Mucosa of rectum (tissue), 2 donors: ENCODE data around the gene ZBTB46.

Experiments
- H3K27ac ChIP-seq, 2 donors: one replicate each; pipeline ENCODE4 v1.7.0; 2013; ENCODE audit warnings: inconsistent platforms in 2 of 2, low read depth in 2 of 2, low read length in 2 of 2
- H3K27me3 ChIP-seq, 2 donors: one replicate each; pipeline ENCODE4 v1.7.0; 2013; ENCODE audit warnings: low read length in 2 of 2; ENCODE audit not compliant: control insufficient read depth in 2 of 2, insufficient read depth in 2 of 2
- H3K36me3 ChIP-seq, 2 donors: one replicate each; pipeline ENCODE4 v1.7.0; 2013; ENCODE audit warnings: low read length in 2 of 2; ENCODE audit not compliant: control insufficient read depth in 2 of 2, insufficient read depth in 2 of 2
- H3K4me1 ChIP-seq, 2 donors: one replicate each; pipeline ENCODE4 v1.7.0; 2013; ENCODE audit warnings: low read length in 2 of 2, mild to moderate bottlenecking in 1 of 2; ENCODE audit not compliant: control insufficient read depth in 2 of 2, insufficient read depth in 2 of 2
- H3K4me3 ChIP-seq, 2 donors: one replicate each; pipeline ENCODE4 v1.7.0; 2013; ENCODE audit warnings: low read length in 2 of 2
- H3K9ac ChIP-seq, 2 donors: one replicate each; pipeline ENCODE4 v1.7.0; 2013; ENCODE audit warnings: low read length in 2 of 2, low read depth in 1 of 2, mild to moderate bottlenecking in 1 of 2
- H3K9me3 ChIP-seq, 2 donors: one replicate each; pipeline ENCODE4 v1.7.0; 2013; ENCODE audit warnings: low read length in 2 of 2; ENCODE audit not compliant: control insufficient read depth in 2 of 2
- donor health status: healthy.
- donor health status: Normal muscosa, but diverticular disease.

Gene ZBTB46

DNA sequence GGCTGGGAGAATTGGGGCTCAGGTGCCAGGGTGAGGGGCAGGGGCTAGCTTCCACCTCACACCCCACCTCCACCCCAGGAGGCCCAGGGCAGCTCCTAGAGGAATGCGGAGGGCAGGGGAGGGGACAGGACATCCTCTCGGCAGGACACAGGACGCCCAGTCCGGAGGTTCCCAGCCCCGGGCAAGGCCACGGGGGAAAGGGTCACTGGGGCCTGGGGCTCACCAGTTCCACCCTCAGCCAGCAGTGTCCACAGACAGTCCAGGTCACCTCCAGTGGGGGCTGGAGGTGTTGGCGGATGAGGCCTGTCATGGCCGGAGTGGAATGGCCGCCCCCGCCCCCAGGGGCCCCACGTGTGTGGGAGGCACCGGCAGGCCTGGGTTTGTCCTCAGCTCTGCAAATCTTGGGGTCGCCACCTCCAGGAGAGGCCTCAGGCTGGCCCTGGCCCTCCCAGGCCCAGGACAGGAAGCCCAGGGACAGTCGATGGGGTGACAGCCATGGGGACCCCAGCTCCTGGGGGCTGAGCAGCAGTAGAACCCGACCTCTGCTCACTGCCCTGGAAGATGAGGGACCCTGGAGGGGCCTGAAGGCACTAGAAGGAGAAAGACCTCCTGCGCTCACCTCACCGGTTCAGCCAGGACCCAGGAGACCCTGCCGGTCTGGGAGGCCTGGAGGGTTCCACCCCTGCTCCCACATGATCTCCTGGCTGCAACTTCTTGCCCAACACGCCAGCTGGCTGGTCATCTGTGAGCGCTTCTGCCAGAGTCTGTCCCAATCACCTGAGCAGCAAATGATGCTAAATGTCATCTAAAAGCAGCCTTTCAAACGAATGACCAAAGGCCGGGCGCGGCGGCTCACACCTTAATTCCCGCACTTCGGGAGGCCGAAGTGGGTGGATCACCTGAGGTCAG is 17.2 kb upstream of the ZBTB46 start:
- H3K4me3 ChIP-seq: no peak overlapping the region
- H3K36me3 ChIP-seq: no peaks in the 10 kb centered on the region
- no peak overlapping the region for H3K27ac ChIP-seq
- H3K27me3 ChIP-seq: peaks cover 18 to 28% of the 10 kb centered on the region in 2 donors
- no peak overlapping the region for H3K9ac ChIP-seq
- no peaks in the 10 kb centered on the region for H3K9me3 ChIP-seq
- peaks cover 4 to 7% of the 10 kb centered on the region in 2 donors for H3K4me1 ChIP-seq

DNA sequence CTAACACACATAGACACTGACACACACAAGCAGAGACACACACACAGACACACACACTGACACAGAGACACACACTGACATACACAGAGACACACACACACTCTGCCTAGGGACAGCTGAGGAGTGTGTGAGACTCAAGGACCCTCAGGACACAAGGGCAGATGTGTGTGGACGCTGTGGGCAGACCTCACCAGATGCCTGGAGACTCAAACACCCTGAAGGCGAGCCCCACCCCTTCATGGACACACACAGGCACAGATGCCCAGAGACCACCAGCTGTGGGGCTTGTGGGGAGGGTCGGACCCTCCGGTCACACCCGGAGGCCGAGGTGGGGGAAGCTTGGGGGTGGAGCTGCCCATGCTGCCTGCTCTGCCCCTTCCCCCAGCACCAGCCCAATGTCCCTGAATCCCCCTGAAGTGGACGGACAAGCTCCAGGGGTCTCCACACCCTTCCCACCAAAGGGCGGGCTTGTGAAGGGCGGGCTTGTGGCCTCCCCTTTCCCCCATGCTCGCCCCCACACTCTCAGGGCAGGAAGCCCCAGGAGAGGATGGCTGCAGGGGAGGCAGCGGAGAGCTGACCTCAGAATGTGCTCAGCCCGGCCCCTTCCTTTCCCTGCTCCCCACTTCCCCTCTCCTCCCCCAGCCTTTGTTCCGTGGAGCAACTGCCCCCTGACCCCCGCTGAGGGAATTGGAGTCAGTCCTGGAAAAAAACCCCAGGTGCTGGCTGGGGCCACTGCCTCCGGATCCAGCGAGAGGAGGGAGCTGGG is 16.4 kb upstream of the ZBTB46 start:
- no peaks in the 10 kb centered on the region for H3K36me3 ChIP-seq
- peaks cover 4 to 7% of the 10 kb centered on the region in 2 donors for H3K4me1 ChIP-seq
- H3K27ac ChIP-seq: no peak overlapping the region
- no peak overlapping the region for H3K4me3 ChIP-seq
- H3K27me3 ChIP-seq: peaks cover 21 to 29% of the 10 kb centered on the region in 2 donors
- H3K9ac ChIP-seq: no peak overlapping the region
- no peaks in the 10 kb centered on the region for H3K9me3 ChIP-seq

DNA sequence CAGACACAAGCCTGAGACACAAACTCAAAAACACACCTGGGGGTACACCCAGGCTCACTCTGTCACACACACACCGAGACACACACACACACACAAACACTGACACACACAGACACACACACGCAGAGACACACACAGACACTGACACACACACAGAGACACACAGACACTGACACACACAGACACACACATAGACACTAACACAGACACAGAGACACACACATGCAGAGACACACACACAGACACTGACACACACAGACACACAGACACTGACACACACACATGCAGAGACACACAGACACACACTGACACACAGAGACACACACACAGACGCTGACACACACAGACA is 15.8 kb upstream of the ZBTB46 start:
- H3K27ac ChIP-seq: peak overlapping the region in 1 of 2 donors; percentile 2
- peaks cover 4 to 7% of the 10 kb centered on the region in 2 donors for H3K4me1 ChIP-seq
- H3K36me3 ChIP-seq: no peaks in the 10 kb centered on the region
- H3K27me3 ChIP-seq: peaks cover 21 to 29% of the 10 kb centered on the region in 2 donors
- H3K9ac ChIP-seq: no peak overlapping the region
- H3K4me3 ChIP-seq: no peak overlapping the region
- no peaks in the 10 kb centered on the region for H3K9me3 ChIP-seq

DNA sequence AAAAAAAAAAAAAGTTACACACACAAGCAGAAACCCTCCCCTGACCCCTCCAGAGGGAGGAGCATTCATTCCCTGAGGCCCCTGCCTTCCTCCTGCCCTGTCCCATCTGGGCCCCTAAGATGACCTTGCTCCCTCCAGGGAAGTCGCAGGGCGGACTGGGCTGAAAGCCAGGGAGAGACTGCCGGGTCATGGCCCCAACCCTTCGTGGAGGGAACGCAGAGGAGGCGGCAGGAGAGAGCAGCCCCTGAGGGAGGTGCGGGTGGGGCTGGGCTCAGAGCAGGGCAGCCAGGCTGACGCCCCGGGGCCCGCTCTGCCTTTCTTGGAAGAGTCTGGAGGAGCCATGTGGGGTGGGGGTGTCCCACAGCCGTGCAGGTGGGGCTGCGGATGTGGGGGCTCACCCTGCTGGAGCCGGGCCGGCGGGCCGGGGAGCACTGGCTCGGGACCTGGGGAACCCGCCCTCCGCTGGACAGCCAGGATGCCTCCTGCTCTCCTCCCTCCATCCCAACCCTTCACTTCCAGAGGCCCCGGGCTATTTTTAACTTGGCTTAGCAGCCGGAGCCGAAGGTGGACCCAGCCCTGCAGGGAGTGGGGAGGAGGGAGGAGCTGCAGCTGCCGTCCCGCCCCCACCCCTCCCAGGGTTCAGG is 15.2 kb upstream of the ZBTB46 start:
- Histone ChIP-seq H3K4me3 (no peak overlapping the region), H3K9me3 (no peaks in the 10 kb centered on the region), H3K36me3 (no peaks in the 10 kb centered on the region), H3K9ac (peak overlapping the region in 1 of 2 donors; percentile 51), H3K27me3 (peaks cover 21 to 29% of the 10 kb centered on the region in 2 donors), H3K27ac (peak overlapping the region in 1 of 2 donors; percentile 16), H3K4me1 (peaks cover 4 to 7% of the 10 kb centered on the region in 2 donors)

DNA sequence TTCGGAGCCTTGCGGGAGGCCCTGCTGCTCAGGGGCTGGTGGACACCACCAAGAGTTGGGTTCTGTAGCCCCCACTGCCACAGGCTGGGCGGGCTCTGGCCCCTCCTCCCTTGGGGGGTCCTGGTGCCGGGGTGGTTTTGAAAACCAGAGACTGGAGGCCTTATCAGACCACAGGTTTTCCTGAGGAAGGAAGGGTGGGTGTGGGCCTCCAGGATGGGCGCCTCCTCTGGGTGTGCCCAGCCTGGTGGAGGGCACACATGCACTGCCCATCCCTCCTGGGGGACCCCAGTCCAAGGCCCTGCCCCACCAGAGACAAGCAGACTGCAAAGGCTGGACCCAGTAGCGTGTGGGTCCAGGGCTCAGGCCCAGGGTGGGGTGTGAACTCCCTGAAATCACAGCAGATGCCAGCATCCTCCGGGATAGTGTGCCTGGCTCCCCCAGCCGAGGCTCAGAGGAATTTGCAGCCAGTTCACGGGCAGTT is 13.5 kb upstream of the ZBTB46 start:
- H3K4me3 ChIP-seq: no peak overlapping the region
- no peaks in the 10 kb centered on the region for H3K9me3 ChIP-seq
- no peaks in the 10 kb centered on the region for H3K36me3 ChIP-seq
- H3K27ac ChIP-seq: no peak overlapping the region
- peaks cover 21 to 29% of the 10 kb centered on the region in 2 donors for H3K27me3 ChIP-seq
- H3K9ac ChIP-seq: no peak overlapping the region
- H3K4me1 ChIP-seq: peaks cover 4 to 5% of the 10 kb centered on the region in 2 donors

DNA sequence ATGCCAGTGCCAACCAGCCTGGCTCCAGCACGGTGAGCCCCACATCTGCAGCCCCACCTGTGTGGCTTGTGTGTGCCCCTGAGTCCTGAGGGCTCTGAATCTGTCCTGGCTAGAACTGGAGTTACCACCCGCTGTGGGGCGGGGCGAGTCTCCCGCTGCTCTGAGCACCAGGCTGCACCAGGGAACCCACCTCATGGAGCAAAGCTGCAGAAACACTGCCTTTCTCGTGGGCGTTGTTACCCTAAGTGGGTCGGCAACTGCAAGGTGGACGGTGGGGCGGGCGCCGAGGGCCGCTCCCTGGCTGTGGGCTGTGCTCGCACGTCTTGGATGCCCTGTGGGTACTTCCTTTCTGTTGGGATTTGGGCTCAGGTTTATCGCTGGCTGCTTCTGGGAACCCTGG is 12.7 kb upstream of the ZBTB46 start:
- Histone ChIP-seq H3K36me3 (no peaks in the 10 kb centered on the region), H3K4me1 (peaks cover 4 to 5% of the 10 kb centered on the region in 2 donors), H3K27me3 (peaks cover 21 to 29% of the 10 kb centered on the region in 2 donors), H3K4me3 (no peak overlapping the region), H3K9ac (no peak overlapping the region), H3K27ac (no peak overlapping the region), H3K9me3 (no peaks in the 10 kb centered on the region)

GRCh38 chr20:63843222-63843621 is 12.2 kb upstream of the ZBTB46 start:
- no peak overlapping the region for H3K4me3 ChIP-seq
- H3K9me3 ChIP-seq: no peaks in the 10 kb centered on the region
- no peaks in the 10 kb centered on the region for H3K36me3 ChIP-seq
- peaks cover 4 to 5% of the 10 kb centered on the region in 2 donors for H3K4me1 ChIP-seq
- H3K27me3 ChIP-seq: peaks cover 21 to 29% of the 10 kb centered on the region in 2 donors
- no peak overlapping the region for H3K9ac ChIP-seq
- no peak overlapping the region for H3K27ac ChIP-seq

- Histone ChIP-seq H3K27ac (no peak overlapping the region), H3K9ac (no peak overlapping the region), H3K4me3 (no peak overlapping the region), H3K4me1 (peaks cover 3 to 4% of the 10 kb centered on the region in 2 donors), H3K27me3 (peaks cover 19 to 29% of the 10 kb centered on the region in 2 donors), H3K36me3 (no peaks in the 10 kb centered on the region), H3K9me3 (no peaks in the 10 kb centered on the region)
Observed at GRCh38 chr20:63842258-63842657, 11.2 kb upstream of the ZBTB46 start.

DNA sequence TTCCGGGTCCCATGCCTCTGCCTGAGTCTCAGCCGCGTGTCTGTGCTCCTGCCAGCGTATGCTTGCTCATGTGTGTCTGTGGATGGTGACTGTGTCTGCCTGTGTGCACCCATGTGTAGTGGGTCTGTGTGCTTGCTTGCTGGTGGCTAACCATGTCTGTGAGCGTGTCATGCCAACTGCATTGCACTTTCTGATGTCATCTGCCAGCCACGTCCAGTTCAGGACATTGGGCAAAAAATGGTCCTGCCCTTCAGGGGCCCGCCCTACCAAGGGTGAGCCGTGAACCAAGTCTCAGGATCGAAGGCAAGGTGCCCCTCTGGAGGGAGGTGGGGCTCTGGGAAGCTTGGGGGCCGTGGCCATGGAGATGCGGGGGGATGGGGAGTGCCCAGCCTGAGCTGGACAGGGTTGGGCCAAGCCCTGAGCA is 9.4 kb upstream of the ZBTB46 start:
- no peaks in the 10 kb centered on the region for H3K4me1 ChIP-seq
- H3K9me3 ChIP-seq: no peaks in the 10 kb centered on the region
- H3K9ac ChIP-seq: no peak overlapping the region
- H3K27ac ChIP-seq: no peak overlapping the region
- H3K4me3 ChIP-seq: no peak overlapping the region
- peaks cover 11 to 19% of the 10 kb centered on the region in 2 donors for H3K27me3 ChIP-seq
- H3K36me3 ChIP-seq: no peaks in the 10 kb centered on the region
